Stomach (tissue), 9 donors: ENCODE data around the gene BCAS1. TPM values are rescaled to one million over a fixed set of nuclear protein-coding genes. Genes with fewer than 3 reads are reported as not detected.

Experiments
- DNase-seq, 2 donors: peaks; one replicate each; pipeline versions ENCODE4 v3.0.0 to v3.0.0-alpha.2; 2013 to 2019
- H3K27ac ChIP-seq, 5 donors: fragments of 200-600 bp in 4 of 5; sonication (generic) in 4 of 5; one replicate each; pipeline ENCODE4 v1.5.1; 2013 to 2019; ENCODE audit warnings: mild to moderate bottlenecking in 1 of 5, moderate library complexity in 1 of 5
- H3K27me3 ChIP-seq, 3 donors: fragments of 200-600 bp; sonication (generic); one replicate each; pipeline ENCODE4 v1.5.1; 2017 to 2019; ENCODE audit warnings: mixed run types in 1 of 3
- H3K36me3 ChIP-seq, 4 donors: fragments of 200-600 bp; sonication (generic); 1 replicate in 3 of 4; 2 replicates in 1 of 4; pipeline ENCODE4 v1.5.1; 2016 to 2019
- H3K4me1 ChIP-seq, 4 donors: fragments of 200-600 bp; sonication (generic); one replicate each; pipeline ENCODE4 v1.5.1; 2016 to 2019
- H3K4me3 ChIP-seq, 4 donors: fragments of 200-600 bp; sonication (generic) in 3 of 4; one replicate each; pipeline ENCODE4 v1.5.1; 2016 to 2019; ENCODE audit warnings: mild to moderate bottlenecking in 1 of 4
- H3K9me3 ChIP-seq, 4 donors: fragments of 200-600 bp; sonication (generic); one replicate each; pipeline ENCODE4 v1.5.1; 2016 to 2019
- EP300 ChIP-seq: sonication (generic); formaldehyde crosslinking; IDR thresholded peaks from one replicate; pipeline ENCODE4 v1.6.1; 2017; ENCODE audit warnings: antibody characterized with exemption
- POLR2A ChIP-seq, 4 donors: fragments of 450-650 bp; IDR thresholded peaks; one replicate each; pipeline ENCODE4 v1.6.1; 2016; ENCODE audit warnings: antibody characterized with exemption in 4 of 4, control low read depth in 2 of 4, mild to moderate bottlenecking in 1 of 4, moderate library complexity in 1 of 4
- POLR2AphosphoS5 ChIP-seq, 3 donors: sonication (generic); formaldehyde crosslinking; IDR thresholded peaks; one replicate each; pipeline ENCODE4 v1.6.1; 2016; ENCODE audit warnings: antibody characterized with exemption in 3 of 3
- WGBS, 5 donors: extraction: QIAGEN DNeasy Blood & Tissue Kit in 3 of 5; methylation state at CpG; one replicate each; pipeline versions ENCODE4 v1.1.5 to v1.1.7; 2013 to 2018; 5-methylcytosine and 5-hydroxymethylcytosine counted together
- intact Hi-C: fragments of 100-400 bp; cut with DNase I; formaldehyde crosslinking; loops from one replicate; pipeline ENCODE4 v1.15.1; 2023; ENCODE audit warnings: low total_unique reads
- polyA plus RNA-seq, 3 donors: library from polyadenylated mRNA; stranded (reverse); fragments of 200-250 nt; gene quantifications; one replicate each; pipeline ENCODE4 v1.2.3, GENCODE V29; 2013
- total RNA-seq, 5 donors: library from RNA; depleted of rRNA; stranded (reverse); fragments of >200 nt; gene quantifications; one replicate each; pipeline versions ENCODE4 v1.1.0 to v1.2.3, GENCODE V29; 2014 to 2016
- TF ChIP-seq, protein P1 (sequence below), 7 experiments: fragments of 450-650 bp in 4 of 7; fragments of 200-600 bp in 3 of 7; sonication (generic) in 3 of 7; IDR thresholded peaks; one replicate each; pipeline ENCODE4 v1.5.1; 2016 to 2019; ENCODE audit warnings: antibody characterized with exemption in 7 of 7, control low read depth in 2 of 7, mild to moderate bottlenecking in 1 of 7
- donor health status: healthy with polysubstance abuse.
- donor health status: Bipolar disorder and iron deficiency.
- donor health status: healthy.

BCAS1 gene
- total and polyA plus RNA-seq, 8 donors: 6.3 to 145 (median 84.6) TPM

DNA sequence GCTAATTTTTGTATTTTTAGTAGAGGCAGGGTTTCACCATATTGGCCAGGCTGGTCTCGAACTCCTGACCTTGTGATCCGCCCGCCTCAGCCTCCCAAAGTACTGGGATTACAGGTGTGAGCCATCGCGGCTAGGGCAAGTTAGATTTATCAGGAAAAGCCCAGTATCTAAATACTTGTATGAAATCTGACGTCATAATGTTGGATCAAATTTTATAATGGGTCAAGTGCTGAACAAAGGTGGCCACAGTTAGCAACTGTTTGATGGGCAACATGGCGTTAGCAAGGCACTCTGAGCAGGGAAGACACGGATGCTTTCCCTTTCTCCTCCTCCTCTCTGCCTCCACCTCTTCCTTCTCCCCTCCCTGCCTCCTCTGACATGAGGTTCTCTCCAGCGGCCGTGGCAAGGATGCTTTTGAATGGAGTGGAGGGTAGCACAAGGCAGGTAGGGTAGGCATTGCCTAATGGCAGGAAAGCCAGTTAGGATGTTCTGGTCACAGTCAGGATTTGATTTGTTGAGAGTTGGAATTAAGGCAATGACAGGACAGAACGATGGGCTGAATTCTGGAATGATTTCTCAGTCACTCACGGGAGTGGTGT is 149.6 kb downstream of the BCAS1 start:
- TF ChIP-seq POLR2A (IDR thresholded peaks at IDR 0.05) (no peak), EP300 (no peak), POLR2AphosphoS5 (IDR thresholded peaks at IDR 0.05) (no peak)
- TF ChIP-seq, protein P1, sequence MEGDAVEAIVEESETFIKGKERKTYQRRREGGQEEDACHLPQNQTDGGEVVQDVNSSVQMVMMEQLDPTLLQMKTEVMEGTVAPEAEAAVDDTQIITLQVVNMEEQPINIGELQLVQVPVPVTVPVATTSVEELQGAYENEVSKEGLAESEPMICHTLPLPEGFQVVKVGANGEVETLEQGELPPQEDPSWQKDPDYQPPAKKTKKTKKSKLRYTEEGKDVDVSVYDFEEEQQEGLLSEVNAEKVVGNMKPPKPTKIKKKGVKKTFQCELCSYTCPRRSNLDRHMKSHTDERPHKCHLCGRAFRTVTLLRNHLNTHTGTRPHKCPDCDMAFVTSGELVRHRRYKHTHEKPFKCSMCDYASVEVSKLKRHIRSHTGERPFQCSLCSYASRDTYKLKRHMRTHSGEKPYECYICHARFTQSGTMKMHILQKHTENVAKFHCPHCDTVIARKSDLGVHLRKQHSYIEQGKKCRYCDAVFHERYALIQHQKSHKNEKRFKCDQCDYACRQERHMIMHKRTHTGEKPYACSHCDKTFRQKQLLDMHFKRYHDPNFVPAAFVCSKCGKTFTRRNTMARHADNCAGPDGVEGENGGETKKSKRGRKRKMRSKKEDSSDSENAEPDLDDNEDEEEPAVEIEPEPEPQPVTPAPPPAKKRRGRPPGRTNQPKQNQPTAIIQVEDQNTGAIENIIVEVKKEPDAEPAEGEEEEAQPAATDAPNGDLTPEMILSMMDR (IDR thresholded peaks at IDR 0.05): no peak
- intact Hi-C loops: no loop called here
- H3K27ac ChIP-seq: no peak overlapping the region
- H3K4me1 ChIP-seq: peaks cover 15 to 56% (median 28%) of the 10 kb centered on the region in 4 donors
- no peaks in the 10 kb centered on the region for H3K9me3 ChIP-seq
- no peaks in the 10 kb centered on the region for H3K36me3 ChIP-seq
- DNase-seq: no peak
- H3K27me3 ChIP-seq: no peaks in the 10 kb centered on the region
- WGBS, 5 donors: 78 to 86% (median 86%) methylated on average over 12 of the region's 12 CpGs
- no peak overlapping the region for H3K4me3 ChIP-seq

GRCh38 chr20:53919886-53920285 is 150.5 kb downstream of the BCAS1 start:
- Histone ChIP-seq H3K4me3 (no peak overlapping the region), H3K36me3 (no peaks in the 10 kb centered on the region), H3K27ac (no peak overlapping the region), H3K9me3 (no peaks in the 10 kb centered on the region), H3K4me1 (peaks cover 23 to 60% (median 33%) of the 10 kb centered on the region in 4 donors), H3K27me3 (no peaks in the 10 kb centered on the region)
- intact Hi-C loops: loop anchor here (10.0 kb wide), 1 partner anchor 345 kb away; no protein-coding TSS in a partner anchor
- DNase-seq: no peak
- TF ChIP-seq, protein P1 (IDR thresholded peaks at IDR 0.05): no peak
- TF ChIP-seq POLR2AphosphoS5 (IDR thresholded peaks at IDR 0.05): no peak
- WGBS, 5 donors: 86 to 97% (median 97%) methylated on average over 10 of the region's 10 CpGs

- DNase-seq: no peak
- WGBS, 5 donors: 80 to 86% (median 85%) methylated on average over 10 to 11 of the region's 11 CpGs
Observed at GRCh38 chr20:53918949-53919361, 151.4 kb downstream of the BCAS1 start.

GRCh38 chr20:53918020-53918311 is 152.4 kb downstream of the BCAS1 start:
- peak overlapping the region in 2 of 5 donors; percentile 88 to 89 for H3K27ac ChIP-seq
- intact Hi-C loops: loop anchor here (10.0 kb wide), 1 partner anchor 343 kb away; no protein-coding TSS in a partner anchor
- no peaks in the 10 kb centered on the region for H3K36me3 ChIP-seq
- DNase-seq: no peak
- peaks cover 22 to 57% (median 33%) of the 10 kb centered on the region in 4 donors for H3K4me1 ChIP-seq
- H3K4me3 ChIP-seq: no peak overlapping the region
- TF ChIP-seq POLR2A (IDR thresholded peaks at IDR 0.05) (no peak), POLR2AphosphoS5 (IDR thresholded peaks at IDR 0.05) (no peak), EP300 (no peak)
- TF ChIP-seq, protein P1 (IDR thresholded peaks at IDR 0.05): no peak
- no peaks in the 10 kb centered on the region for H3K27me3 ChIP-seq
- no peaks in the 10 kb centered on the region for H3K9me3 ChIP-seq

More at GRCh38 chr20:53918949-53919361, 151.4 kb downstream of the BCAS1 start:
- H3K36me3 ChIP-seq: no peaks in the 10 kb centered on the region
- no peaks in the 10 kb centered on the region for H3K9me3 ChIP-seq
- no peaks in the 10 kb centered on the region for H3K27me3 ChIP-seq
- peaks cover 27 to 66% (median 38%) of the 10 kb centered on the region in 4 donors for H3K4me1 ChIP-seq
- H3K4me3 ChIP-seq: no peak overlapping the region
- no peak for TF ChIP-seq POLR2A (IDR thresholded peaks at IDR 0.05)
- H3K27ac ChIP-seq: no peak overlapping the region
- intact Hi-C loops: loop anchor here (10.0 kb wide), 1 partner anchor 344 kb away; no protein-coding TSS in a partner anchor
